ENCODE data around the gene STK32A. TPM values are rescaled to one million over a fixed set of nuclear protein-coding genes. Genes with fewer than 3 reads are reported as not detected.

STK32A gene
- polyA plus RNA-seq, 2 of the 4 experiments (the other 2 are of a cell fraction): 0.45 to 1.2 TPM

DNA sequence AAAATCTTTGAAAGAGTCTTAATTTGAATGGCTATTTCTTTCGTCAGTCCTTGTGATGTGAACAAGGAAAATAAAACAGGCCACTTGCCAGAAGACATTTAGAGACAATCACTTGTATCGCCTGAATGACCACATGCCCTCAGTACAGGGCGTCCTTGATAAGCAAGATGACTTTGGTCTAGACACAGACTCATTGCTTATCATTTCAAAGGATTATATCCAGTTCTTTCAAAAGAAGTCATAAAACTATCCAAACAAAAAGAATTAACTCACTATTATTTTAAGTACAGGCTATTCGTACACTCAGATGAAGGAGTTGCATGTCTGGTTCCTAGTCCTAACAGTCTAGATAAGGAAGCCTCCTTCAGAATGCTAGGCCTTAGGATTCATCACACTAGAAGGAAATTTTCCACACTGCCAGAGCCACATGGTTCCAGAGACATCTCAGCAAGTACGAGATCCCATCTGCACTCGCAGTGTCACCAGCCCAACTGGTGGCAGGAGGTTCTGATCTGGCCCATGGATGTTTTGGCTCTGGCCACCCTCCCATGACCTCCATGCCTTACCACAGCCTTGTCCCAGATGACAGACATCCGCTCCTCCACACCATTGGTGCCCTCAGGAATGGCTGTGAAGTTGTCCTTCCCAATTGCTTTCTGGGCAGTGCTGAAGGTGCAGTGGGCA, 165.4 kb downstream of the STK32A start:
- no peak for DNase-seq (ENCODE audit: low read depth in 1 of 2, low spot score in 1 of 2)
- ATAC-seq: no peak
- FAIRE-seq: no peak
- Histone ChIP-seq H3K4me1 (peaks cover 16% of the 10 kb centered on the region), H3K4me3 (no peak overlapping the region), H3K4me2 (no peak overlapping the region), H3K27ac (no peak overlapping the region), H3K9me3 (no peaks in the 10 kb centered on the region)
- POLR2A ChIA-PET: no interaction called here
- 59% methylated on average over 7 of the region's 7 CpGs for WGBS (ENCODE audit: missing lambda C conversion rate)
- no peak for TF ChIP-seq JUNB (IDR thresholded peaks at IDR 0.05)
- TF ChIP-seq FOSL2 (IDR thresholded peaks at IDR 0.05): no peak
- no peak for TF ChIP-seq FOSL2 (CRISPR knock-in tag; IDR thresholded peaks at IDR 0.05)
- no peak for TF ChIP-seq HOXA7 (CRISPR knock-in tag; IDR thresholded peaks at IDR 0.05)
- no peak for TF ChIP-seq RCOR1 (IDR thresholded peaks at IDR 0.05; ENCODE audit: low read depth, low read length)
- TF ChIP-seq, protein P1, sequence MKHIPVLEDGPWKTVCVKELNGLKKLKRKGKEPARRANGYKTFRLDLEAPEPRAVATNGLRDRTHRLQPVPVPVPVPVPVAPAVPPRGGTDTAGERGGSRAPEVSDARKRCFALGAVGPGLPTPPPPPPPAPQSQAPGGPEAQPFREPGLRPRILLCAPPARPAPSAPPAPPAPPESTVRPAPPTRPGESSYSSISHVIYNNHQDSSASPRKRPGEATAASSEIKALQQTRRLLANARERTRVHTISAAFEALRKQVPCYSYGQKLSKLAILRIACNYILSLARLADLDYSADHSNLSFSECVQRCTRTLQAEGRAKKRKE (CRISPR knock-in tag; IDR thresholded peaks at IDR 0.05; ENCODE audit: low read depth): no peak
- TF ChIP-seq, protein P2, sequence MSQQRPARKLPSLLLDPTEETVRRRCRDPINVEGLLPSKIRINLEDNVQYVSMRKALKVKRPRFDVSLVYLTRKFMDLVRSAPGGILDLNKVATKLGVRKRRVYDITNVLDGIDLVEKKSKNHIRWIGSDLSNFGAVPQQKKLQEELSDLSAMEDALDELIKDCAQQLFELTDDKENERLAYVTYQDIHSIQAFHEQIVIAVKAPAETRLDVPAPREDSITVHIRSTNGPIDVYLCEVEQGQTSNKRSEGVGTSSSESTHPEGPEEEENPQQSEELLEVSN (IDR thresholded peaks at IDR 0.05; ENCODE audit: borderline replicate concordance, low read depth): no peak
- TF ChIP-seq EHF (CRISPR knock-in tag; IDR thresholded peaks at IDR 0.05): no peak
- TF ChIP-seq, protein P3, sequence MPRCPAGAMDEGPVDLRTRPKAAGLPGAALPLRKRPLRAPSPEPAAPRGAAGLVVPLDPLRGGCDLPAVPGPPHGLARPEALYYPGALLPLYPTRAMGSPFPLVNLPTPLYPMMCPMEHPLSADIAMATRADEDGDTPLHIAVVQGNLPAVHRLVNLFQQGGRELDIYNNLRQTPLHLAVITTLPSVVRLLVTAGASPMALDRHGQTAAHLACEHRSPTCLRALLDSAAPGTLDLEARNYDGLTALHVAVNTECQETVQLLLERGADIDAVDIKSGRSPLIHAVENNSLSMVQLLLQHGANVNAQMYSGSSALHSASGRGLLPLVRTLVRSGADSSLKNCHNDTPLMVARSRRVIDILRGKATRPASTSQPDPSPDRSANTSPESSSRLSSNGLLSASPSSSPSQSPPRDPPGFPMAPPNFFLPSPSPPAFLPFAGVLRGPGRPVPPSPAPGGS (IDR thresholded peaks at IDR 0.05): no peak
- no peak for TF ChIP-seq HEYL (CRISPR knock-in tag; IDR thresholded peaks at IDR 0.05)
- TF ChIP-seq ZFP36 (IDR thresholded peaks at IDR 0.05; ENCODE audit: borderline replicate concordance, partially characterized antibody): no peak
- no peak for TF ChIP-seq KDM1A (IDR thresholded peaks at IDR 0.05; ENCODE audit: low read depth)
- no peak for TF ChIP-seq ZNF302 (CRISPR knock-in tag; IDR thresholded peaks at IDR 0.05)
- CTCF ChIA-PET: interaction anchor here (0.8 to 1.2 kb wide), 2 partner anchors 30 to 178 kb away, joined by 3 to 4 read pairs; no protein-coding TSS in a partner anchor

DNA sequence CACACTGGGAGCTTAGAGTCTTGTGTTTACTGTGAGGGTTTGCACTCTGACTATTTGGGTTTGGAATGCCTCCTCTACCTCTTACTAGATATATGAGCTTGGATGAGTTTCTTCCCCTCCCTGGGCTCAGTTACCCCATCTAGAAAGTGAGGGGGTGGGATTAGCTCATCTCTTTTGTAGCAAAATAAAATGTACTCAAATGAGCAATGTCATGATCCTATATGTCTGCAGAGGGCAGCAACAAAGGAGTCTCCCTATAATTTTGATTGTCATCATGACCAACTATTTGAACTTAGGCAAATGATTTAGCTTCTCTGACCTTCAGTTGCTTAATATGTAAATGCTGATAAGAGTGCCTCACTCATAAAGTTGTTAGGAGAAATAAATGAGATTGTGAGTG, 166.1 kb downstream of the STK32A start:
- Histone ChIP-seq H3K4me2 (no peak overlapping the region), H3K27ac (no peak overlapping the region), H3K9me3 (no peaks in the 10 kb centered on the region), H3K4me1 (peaks cover 16% of the 10 kb centered on the region), H3K4me3 (no peak overlapping the region)
- FAIRE-seq: no peak
- CTCF ChIA-PET: interaction anchor here (0.8 to 1.2 kb wide), 3 partner anchors 9 to 177 kb away, joined by 3 to 4 read pairs (median 3); no protein-coding TSS in a partner anchor
- no peak for ATAC-seq
- POLR2A ChIA-PET: no interaction called here
- DNase-seq (ENCODE audit: low read depth in 1 of 2, low spot score in 1 of 2): no peak
- TF ChIP-seq CTCF (IDR thresholded peaks at IDR 0.05) (no peak), CHD4 (IDR thresholded peaks at IDR 0.05; ENCODE audit: borderline replicate concordance) (no peak), MAFK (IDR thresholded peaks at IDR 0.05; ENCODE audit: partially characterized antibody) (no peak), FOSB (CRISPR knock-in tag; IDR thresholded peaks at IDR 0.05) (no peak), EHF (CRISPR knock-in tag; IDR thresholded peaks at IDR 0.05) (no peak), KDM5A (IDR thresholded peaks at IDR 0.05) (no peak), RNF2 (IDR thresholded peaks at IDR 0.05; ENCODE audit: borderline replicate concordance, low read depth) (no peak), RCOR1 (IDR thresholded peaks at IDR 0.05; ENCODE audit: low read depth, low read length) (no peak), CEBPB (IDR thresholded peaks at IDR 0.05) (no peak)
- TF ChIP-seq, protein P1 (CRISPR knock-in tag; IDR thresholded peaks at IDR 0.05; ENCODE audit: low read depth): no peak

Data from A549 (cell line).